GM11168 (cell line): ENCODE measurements around the gene PRDX5.

Experiments
- in situ Hi-C: fragments of 300-500 bp; cut with MboI; formaldehyde crosslinking; loops from one replicate; pipeline ENCODE4 v1.12.0; 2022; ENCODE audit warnings: low sequenced_read_pairs; ENCODE audit not compliant: unreplicated experiment

Gene PRDX5

GRCh38 chr11:64342869-64343745 is 25.2 kb downstream of the PRDX5 start:
- in situ Hi-C loops = no loop called here

DNA sequence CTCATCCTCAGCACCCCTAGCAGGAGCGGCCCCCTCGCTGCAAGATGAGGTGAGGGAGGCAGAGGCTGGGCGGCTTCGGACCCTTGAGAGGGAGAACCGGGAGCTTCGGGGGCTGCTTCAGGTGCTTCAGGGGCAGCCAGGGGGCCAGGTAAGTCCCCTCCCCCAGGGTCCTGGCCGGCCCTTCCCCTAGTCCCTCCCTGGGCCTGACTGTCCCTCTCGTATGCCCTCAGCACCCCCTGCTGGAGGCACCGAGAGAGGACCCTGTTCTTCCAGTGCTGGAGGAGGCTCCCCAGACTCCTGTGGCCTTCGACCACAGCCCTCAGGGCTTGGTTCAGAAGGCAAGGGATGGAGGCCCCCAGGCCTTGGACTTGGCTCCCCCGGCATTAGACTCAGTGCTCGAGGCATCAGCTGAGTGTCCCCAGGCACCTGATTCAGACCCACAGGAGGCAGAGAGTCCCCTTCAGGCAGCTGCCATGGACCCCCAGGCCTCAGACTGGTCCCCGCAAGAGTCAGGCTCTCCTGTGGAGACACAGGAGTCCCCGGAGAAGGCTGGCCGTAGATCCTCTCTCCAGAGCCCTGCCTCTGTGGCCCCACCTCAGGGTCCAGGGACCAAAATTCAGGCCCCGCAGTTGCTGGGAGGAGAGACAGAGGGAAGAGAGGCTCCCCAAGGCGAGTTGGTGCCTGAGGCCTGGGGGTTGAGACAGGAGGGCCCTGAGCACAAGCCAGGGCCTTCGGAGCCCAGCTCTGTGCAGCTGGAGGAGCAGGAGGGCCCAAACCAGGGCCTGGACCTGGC is 26.0 kb downstream of the PRDX5 start:
- in situ Hi-C loops = no loop called here

- in situ Hi-C loops = no loop called here
Measured at GRCh38 chr11:64344787-64345186, 26.9 kb downstream of the PRDX5 start.

GRCh38 chr11:64347193-64347867 is 29.4 kb downstream of the PRDX5 start:
- in situ Hi-C loops = no loop called here

- in situ Hi-C loops = no loop called here
Measured at GRCh38 chr11:64348383-64349024, 30.6 kb downstream of the PRDX5 start.

GRCh38 chr11:64349025-64349387 is 31.1 kb downstream of the PRDX5 start:
- in situ Hi-C loops = no loop called here

DNA sequence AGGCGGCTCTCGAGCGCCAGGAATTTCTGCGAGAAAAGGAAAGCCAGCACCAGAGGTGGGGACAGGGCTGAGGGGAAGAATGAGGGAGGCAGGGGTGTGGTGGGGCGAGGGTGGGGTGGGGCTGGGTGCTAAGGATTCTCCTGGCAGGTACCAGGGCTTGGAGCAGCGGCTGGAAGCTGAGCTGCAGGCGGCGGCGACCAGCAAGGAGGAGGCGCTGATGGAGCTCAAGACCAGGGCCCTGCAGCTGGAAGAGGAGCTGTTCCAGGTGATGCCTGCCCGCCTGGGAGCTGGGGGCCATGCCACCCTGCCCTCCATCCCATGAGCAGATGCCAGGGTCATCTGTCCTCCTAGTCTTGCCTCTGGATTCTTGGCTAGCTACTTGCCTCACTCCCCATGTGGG is 31.5 kb downstream of the PRDX5 start:
- in situ Hi-C loops = no loop called here

DNA sequence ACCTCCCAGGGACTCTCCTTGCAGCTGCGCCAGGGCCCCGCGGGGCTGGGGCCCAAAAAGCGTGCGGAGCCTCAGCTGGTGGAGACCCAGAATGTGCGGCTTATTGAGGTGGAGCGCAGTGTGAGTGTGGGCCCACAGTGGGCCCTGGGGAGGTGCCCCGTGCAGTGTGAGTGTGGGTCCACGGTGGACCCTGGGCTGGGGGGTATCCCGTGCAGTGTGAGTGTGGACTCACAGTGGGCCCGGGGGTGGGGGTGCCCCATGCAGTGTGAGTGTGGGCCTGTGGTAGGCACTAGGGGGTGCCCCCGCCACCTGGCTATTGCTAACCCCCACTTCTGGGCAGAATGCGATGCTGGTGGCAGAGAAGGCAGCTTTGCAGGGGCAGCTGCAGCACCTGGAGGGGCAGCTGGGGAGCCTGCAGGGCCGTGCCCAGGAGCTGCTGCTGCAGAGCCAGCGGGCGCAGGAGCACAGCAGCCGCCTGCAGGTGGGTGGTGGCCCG is 33.3 kb downstream of the PRDX5 start:
- in situ Hi-C loops = no loop called here

DNA sequence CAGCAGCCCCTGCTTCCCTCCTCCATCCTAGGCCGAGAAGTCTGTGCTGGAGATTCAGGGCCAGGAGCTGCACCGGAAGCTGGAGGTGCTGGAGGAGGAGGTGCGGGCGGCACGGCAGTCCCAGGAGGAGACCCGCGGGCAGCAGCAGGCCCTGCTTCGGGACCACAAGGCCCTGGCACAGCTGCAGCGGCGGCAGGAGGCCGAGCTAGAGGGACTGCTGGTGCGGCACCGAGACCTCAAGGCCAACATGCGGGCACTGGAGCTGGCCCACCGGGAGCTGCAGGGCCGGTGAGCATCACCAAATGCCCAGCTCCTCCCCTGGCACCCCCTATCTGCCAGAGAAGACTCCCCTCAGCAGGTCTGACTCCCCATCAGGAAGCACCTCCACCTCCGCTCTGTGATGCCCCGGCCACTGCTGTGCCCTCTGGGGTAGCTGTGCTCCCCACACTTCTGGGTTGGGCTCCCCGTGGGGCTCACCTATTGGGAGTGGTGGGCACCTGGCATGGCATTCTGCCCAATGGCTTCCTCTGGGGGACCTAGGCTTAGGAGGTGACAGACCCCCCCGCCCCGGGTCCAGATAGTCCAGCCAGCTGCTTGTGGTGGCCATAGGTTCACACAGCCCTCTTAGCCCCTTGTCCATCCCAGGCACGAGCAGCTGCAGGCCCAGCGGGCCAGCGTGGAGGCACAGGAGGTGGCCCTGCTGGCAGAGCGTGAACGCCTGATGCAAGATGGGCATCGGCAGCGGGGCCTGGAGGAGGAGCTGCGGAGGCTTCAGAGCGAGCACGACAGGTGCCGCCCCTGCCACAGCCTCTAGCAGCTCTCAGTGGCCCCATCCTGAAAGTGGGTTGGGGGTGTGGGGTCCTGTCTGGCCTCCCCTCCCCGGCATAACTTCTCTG is 34.4 kb downstream of the PRDX5 start:
- in situ Hi-C loops = no loop called here

GRCh38 chr11:64352995-64353714 is 35.2 kb downstream of the PRDX5 start:
- in situ Hi-C loops = no loop called here

- in situ Hi-C loops = no loop called here
Measured at GRCh38 chr11:64353715-64354506, 36.0 kb downstream of the PRDX5 start.

- in situ Hi-C loops = no loop called here
Measured at GRCh38 chr11:64355078-64355940, 37.4 kb downstream of the PRDX5 start.

GRCh38 chr11:64356498-64357411 is 38.8 kb downstream of the PRDX5 start:
- in situ Hi-C loops = no loop called here

DNA sequence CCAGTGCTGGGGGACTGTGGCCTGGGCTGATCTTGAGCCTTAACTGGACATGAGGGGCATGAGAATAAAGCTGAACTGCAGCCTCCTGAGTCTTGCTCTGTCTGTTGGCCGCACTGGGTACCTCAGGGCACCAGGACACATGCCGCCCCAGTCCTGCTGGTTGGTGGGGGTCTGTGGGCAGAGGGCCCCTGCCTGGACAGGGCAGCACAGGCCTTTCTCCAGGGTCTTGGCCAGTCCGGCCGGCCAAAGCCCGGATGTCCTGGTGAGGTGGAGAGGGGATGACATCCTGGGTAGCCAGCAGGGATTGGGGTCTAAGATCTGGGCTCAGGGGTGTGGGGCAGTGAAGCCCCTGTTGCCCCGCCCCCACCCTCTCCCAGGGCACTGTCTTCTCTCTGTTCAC is 39.5 kb downstream of the PRDX5 start:
- in situ Hi-C loops = no loop called here

GRCh38 chr11:64357904-64358535 is 40.1 kb downstream of the PRDX5 start:
- in situ Hi-C loops = no loop called here

GRCh38 chr11:64358536-64358906 is 40.6 kb downstream of the PRDX5 start:
- in situ Hi-C loops = no loop called here
